Activated naive CD4-positive, alpha-beta T cell (primary cell): ENCODE results near the gene ROBO1.
"Not testable (repeated sequence)": the region's sequence is repeated elsewhere in the genome, so short reads cannot be mapped to it uniquely, and the experiment has no call there.

Experiments
- DNase-seq, 4 experiments: peaks; one replicate each; lab custom pipeline; 2025; lab: John Stamatoyannopoulos, UW

The ROBO1 gene

DNA sequence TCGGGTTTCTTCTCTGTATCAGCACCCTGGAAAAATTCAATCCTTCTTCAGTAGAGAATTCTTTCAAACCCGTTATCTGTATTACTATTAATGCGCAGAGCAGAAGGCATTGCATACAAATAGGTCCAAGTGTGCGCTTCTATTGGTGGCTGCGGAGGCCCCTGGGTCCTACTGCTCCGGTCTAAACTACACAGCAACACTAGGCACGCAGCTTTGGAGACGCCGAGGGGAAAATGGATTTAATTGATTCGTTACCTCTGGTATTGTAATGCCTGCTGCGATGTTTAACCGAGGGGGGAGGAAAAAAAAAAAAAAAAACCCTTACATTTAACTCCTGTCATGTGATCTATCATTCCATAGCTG lies at the start of gene ROBO1:
TSS of gene ROBO1 (minus strand) at position 94 of the 363 bp plus-strand sequence.
- DNase-seq: no peak

DNA sequence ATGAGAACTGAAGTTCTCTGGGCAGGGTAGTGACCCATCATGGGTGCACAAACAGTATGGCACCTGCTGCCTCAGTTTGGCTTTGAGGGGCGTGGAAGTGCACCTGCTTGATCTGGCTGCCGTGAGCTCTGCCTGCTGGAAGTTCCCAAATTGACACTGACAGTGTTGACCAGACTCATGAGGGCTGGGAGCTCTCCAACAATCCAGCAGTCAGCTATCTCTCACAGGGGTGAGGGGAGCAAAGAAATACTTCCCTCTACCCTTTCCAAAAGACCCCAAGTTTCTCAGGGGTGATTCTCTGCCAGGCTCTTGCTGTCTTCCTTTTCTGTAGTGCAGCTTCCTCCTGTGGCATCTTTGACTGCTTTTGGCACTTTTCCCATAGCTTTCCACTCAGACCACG lies 49.4 kb upstream of the ROBO1 start:
- no peak for DNase-seq

DNA sequence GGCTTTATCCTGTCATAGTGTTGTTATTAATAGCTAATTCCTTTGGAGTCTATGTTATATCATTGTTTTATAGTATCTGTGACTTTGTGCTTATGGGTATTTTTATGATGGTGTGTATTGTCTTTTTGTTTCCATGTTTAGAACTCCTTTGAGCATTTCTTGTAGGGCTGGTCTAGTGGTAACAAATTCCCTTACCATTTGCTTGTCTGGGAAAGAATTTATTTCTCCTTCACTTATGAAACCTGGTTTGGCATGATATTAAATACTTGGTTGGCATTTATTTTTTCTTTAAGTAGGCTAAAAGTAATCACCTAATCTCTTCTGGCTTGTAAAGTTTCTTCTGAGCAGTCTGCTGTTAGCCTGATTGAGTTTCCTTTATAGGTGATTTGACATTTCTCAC lies 47.7 kb upstream of the ROBO1 start:
- no peak for DNase-seq

DNA sequence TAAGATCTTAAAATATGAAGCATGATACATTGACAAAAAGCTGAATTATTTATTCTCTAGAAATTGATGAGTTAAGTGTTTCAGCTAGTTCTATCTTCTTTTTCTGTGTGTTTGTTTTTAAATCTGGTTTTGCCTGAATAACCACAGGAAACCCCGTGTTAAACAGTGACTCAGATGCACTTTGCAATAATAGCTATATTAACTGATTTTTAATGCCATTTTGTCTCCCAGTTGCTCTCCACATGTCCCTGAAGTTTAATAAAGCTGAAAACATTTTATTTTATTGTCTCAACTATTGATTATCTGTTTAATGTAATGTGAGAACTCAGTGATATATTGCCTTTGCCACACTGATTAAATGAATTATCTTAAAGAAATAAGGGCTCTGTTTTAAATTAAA lies 42.8 kb upstream of the ROBO1 start:
- no peak for DNase-seq

DNA sequence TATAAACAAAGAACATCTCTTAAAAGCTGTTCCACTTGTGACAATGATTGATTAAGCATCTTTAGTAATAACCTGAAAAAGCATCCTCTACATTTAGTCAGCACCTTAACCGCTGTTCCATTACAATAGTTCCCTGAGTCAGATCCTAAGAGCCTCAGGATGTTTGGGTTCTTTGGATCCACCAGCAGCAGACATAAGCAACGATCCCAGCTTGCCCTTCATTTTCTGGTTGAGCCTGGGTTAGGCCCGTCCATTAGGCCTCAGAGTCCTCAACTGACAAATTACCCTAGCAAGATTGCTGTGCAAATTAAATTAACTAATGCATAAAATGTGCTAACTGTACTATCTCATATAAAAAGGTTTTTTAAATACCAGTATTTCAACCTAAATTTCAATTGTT lies 42.3 kb upstream of the ROBO1 start:
- DNase-seq: no peak

DNA sequence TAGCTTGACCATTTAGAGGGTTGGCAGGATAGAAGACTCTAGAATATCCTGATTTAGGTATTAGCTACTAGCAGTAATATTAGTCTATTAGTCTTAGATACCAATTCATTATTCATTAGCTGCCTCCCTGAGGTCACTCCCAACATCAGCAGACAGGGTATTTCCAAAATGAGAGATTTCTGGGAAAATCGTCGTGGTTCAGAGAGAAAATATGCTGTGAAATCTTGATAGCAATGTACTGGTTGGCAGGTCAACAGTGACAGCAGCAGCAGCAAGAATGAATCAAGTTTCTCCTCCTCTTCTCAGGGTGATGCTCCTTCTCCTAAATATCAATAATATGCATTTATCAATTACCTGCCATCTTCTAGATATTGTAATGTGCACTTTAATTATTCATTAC lies 41.3 kb upstream of the ROBO1 start:
- DNase-seq: no peak

DNA sequence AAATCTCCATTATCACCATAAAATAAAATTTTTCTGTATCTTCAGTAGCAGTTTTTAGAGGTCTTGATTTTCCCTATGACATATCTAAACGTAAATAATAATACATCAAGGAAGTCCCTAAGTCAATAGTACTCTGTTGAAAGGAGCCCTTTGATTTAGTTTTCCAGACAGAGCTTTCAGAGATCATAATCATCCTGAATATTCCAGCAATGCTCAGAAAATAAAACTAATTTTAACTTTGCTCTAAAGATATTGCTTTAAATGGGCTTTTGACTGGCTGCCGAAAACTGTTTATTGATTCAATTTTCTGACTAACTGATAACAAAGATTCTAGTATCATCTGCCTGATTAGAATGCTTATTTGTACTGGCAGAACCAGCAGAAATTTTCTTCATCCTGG lies 40.7 kb upstream of the ROBO1 start:
- DNase-seq: no peak

DNA sequence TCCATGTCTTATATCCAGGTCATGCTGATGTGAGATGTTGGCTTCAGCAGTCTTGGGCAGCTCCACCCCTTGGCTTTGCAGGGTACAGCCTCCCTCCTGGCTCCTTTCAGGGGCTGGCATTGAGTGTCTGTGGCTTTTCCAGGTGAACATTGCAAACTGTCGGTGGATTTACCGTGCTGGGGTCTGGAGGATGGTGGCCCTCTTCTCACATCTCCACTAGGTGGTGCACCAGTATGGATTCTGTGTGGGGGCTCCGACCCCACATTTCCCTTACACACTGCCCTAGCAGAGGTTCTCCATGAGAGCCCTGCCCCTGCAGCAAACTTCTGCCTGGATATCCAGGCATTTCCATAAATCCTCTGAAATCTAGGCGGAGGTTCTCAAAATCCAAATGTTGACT lies 22.4 kb upstream of the ROBO1 start:
- not testable (repeated sequence) for DNase-seq

DNA sequence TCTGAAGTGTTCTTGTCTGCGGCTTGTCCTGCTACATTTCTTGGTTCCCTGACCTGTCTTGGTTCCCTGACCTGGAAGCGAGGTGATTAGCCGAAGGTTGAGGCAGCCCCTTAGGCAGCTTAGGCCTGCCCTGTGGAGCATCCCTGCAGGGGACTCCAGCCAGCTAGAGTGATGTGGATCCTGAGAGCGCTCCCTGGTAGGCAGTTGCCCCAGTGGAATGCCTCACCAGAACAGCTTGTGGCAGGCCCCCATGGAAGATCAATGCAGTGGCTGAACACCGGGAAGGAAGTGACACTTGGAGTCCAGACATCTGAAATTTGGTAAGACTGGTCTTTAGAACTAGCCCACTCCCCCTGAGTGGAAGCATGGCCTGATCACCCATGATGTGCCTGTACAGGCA lies 5.5 kb upstream of the ROBO1 start:
- DNase-seq: no peak

DNA sequence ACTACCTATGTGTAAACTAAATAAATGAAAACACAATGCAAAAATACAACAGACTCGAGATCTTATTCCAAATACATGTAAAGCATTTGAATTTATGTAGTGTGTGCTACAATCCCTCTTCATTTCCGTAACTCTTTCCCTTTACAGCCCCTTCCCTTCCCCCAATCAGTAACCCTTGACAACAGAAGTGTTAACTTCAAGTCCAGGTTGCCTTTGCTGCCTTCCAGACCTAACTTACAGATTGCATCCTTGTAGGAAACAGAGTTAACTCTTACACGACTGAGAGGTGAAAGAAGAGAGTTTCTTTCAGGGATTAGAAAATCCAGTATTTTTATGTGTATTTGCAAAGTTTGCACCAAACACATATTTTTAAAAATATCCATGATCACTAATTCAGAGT lies 1.4 kb upstream of the ROBO1 start:
- DNase-seq: no peak

DNA sequence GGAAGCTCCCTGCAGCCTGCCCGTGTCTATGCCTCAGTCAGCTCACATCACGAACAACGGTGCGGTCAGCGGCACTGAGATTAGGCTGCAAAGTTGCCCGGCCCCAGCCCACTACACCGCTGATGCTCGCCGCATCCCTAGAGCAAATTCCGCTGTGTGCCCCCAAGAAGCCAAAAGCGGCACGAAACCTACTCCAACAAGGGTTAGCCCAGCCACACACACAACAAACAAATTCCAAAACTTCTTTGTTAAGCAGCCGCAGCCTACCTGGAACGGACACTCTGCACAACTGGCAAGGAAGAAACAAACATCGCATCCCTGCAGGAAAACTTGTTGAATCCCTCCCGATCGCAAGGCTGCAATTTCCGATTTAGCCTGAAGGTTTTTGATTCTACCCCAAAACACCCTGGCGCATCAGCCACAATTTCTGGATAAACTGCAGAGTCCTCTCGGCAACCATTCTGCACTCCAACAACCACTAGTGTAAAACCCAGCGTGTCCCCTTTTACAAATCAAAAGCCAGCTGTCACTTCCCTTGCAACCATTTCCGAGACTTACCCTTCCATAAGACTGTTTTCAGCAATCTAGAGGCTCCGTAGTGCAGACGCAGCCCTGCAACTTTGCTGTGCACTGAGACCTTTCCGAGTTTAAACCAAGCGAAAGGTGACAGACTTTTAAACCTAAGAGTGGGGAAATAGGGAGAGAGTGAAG lies 449 bp downstream of the ROBO1 start:
- no peak for DNase-seq

DNA sequence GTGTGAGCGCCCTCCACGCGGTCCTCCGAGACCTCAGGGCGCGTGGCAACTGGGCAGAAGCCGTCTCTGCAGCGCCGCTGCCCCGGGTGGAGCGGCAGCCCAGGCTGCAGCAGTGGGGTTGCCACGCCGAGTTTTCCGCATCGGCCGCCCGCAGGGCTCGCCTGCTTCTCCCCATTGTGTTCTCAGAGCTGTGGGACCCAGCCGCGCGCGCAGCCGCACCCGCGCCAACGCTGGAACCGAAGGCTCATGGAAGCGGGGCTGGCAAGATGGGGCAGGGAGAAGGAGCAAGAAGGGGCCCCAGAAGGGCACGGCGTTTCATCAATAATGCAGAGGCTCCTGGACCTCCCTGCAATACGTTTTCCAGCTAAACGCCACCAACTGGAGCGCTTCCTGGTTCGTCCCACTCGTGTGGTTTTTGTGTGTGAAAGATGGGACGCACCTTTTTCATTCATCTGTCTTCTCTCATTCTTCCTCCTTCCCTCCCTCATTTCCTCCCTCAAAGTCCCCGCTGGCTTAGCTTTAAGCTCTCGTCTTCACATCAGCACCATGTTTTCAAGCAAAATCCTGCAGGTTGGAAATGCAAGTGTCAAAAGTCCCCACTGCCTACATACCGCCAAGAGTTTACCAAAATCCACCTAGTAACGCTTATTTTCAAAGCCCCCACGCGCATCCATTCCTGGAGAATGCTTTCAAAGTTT lies 1.2 kb downstream of the ROBO1 start:
- no peak for DNase-seq

DNA sequence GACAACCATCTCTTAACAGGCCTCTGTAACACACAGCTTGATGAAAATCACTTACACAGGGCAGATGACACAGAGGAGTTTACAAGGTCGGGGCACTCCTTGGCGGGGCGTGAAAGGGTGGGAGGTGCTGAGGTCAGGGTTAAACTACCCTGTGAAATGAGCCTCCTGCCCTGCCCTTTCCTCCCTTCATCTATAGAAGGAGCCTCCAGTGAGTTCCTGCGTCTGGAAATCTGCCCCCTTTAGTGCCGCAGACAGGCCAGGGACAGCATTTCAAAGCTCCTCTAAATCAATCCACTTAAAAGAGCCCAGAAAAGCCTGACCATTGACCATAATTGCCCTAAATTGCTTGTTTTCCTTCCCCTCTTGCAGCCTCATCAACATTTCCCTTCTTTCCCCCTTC lies 1.9 kb downstream of the ROBO1 start:
- no peak for DNase-seq

DNA sequence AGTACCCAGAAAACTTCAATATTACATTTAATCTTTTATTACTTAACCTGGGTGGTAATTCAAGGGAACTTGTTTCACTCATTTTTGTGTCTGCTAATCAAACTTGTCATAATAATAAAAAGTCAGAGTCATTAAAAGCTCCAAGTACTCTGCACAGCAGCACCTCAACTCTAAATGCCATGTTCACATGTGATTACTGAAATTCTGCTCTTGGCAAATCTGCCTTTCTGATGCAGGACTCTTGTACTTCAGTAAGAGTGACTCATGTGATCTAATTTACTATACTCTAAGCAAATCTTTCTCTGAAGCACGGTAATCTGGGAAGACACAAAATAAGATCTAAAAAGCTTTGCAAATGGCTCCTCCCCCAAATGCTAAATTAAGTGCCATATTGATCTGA lies 6.4 kb downstream of the ROBO1 start:
- no peak for DNase-seq

DNA sequence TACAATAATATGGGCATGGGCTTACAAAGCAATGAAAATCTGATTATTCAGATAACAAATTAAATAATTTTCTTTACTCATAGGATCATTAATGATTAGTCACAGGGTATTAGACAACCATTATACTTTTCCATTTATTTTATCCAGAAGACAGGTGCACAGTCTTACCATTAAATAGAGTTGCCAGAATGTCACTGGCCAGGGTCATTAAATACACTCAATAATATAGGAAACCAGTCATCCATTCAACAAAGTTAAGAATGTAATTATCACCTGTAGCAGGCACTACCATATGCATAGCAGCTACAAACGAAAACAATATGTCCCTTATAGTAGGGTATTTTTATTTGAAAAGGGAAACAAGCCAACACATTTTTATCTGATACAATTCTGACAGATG lies 16.1 kb downstream of the ROBO1 start:
- no peak for DNase-seq

DNA sequence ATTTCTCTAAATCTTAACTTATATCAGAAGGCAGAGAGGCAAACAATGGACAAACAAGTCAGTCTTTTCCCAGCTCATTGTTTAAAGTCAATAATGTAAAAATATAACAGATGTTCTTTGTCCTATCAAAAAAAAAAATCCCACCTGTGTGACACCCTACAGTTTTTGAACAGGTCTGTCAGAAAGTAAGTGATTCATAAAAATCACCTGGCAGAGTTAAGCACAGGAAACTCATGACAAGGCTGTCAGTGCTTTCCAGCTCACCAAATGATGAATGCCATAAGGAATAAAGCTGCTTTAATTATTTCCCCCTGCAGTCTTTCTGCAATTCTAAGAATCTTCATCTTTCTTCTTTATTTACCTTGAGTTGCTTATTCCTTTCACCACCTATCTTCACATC lies 30.3 kb downstream of the ROBO1 start:
- DNase-seq: no peak

DNA sequence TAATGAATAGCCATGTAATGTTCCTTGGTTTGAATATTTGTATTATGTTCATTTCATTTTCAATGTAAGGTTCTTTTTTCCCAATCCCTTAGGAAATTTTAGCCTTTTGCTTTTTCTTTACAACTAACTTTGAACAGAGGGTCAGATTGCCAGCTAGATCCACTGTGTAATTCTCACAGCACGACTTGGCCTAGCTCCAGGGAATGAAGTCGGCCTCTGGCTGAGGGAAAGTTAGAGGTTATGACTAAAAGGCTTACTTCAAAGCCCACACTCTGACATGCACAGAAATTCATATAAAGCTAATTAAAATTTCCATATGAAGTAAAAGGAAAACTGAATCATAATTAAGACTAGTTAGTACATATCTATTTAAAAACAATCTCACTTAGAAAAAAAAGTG lies 38.7 kb downstream of the ROBO1 start:
- no peak for DNase-seq

DNA sequence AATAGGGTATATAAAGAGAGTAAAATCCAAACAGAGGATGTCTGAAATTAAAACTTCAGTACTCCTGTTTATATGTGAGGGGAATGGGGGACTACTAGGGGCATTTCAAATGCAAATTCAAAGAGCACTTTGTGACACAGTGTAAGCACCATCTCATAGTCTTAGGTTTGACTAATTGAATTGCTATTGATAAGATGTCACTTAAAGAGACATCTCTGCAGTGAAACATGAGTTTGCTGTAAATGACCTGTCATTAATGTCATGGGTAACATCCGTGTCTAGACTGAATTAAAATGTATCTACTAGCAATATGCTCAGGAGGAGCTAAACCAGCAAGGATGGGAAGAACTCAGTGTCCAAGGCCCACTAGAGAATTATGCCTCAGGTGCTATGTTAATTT lies 41.0 kb downstream of the ROBO1 start:
- no peak for DNase-seq

DNA sequence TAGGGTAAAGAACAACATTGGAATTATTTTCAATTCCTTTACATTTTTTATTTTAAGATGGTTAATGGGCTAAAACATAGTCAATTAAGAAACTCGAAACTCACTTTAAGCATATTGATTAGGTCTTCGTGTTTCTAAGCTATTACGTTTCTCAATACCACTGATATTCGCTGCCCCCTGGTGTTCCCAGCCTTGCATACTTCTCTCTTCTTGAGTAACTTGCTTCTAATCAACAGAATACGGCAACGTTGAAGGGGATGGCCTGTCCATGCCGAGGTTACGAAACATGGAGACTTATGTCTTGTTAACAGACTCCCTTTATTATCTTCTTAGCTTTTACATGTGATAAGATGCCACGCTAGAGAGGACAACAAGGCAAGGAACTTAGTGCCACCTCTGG lies 43.6 kb downstream of the ROBO1 start:
- no peak for DNase-seq

DNA sequence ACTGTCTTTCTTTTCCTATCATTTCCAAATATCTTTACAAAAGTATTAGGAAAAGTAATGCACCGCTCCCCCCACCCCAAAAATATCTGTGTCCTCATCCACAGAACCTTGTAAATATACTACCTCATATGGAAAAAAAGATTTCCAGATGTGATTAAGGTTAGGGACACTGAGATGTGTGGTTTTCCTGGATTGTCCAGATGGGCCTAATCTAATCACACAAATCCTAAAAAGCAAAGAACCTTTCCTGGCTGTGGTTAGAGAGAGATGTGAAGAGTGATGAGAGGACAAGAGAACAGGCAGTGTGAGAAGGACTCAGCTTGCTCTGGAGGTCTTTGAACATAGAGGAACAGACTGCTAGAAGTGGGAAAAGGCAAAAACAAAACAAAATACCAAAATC lies 77.7 kb downstream of the ROBO1 start:
- no peak for DNase-seq

DNA sequence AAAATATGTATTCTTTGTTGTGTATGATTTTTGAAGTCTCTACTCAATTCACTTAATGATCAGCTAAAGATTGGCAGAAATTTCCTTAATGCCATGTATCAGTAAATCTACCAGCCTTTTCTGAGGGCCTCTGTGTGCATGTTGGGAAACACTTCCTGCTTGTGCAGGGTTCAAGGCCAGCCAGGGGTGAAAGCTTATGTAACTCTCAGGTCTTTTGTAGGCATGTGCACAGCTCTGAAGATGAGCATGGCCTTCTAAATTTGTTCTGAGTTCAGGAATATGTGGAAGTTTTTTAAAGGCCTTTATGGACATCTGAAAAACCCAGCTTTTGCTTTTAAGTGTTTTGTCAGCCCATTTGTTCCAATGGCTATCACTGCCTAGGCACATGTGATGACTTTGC lies 82.7 kb downstream of the ROBO1 start:
- no peak for DNase-seq

DNA sequence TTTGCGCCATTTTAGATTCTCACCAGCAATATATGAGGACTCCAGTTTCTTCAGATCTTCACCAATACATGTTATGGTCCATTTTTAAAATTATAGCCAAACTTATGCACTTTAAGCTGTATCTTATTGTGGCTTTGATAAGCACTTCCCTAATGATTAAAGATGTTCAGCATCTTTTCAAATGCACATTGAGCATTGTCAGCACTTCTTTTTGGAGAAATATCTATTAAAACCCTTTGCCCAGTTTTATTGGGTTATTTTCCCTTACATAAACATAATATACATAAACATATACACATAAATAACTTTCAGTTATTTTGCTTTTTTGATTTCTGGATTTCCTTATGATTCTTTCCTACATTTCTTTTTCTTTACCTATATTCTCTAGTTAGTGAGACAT lies 83.8 kb downstream of the ROBO1 start:
- DNase-seq: no peak

DNA sequence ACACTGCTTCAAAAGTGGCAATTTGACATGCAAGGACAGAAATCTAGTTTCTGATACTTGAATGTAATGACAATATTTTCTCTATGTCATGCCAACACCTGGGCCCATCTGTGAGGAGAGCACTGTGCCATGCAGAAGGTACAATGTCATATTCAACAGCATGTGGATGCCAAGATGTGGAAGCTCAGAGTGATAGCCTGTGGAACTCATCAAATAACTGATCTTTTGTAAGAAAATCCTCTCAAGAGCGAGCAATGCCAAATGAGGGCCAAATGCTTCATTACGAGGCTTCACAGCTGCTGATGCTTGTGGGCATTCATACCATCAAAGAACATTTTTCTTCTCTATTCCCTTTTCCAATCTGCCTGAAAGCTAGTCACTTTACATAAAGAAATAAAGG lies 95.1 kb downstream of the ROBO1 start:
- no peak for DNase-seq

DNA sequence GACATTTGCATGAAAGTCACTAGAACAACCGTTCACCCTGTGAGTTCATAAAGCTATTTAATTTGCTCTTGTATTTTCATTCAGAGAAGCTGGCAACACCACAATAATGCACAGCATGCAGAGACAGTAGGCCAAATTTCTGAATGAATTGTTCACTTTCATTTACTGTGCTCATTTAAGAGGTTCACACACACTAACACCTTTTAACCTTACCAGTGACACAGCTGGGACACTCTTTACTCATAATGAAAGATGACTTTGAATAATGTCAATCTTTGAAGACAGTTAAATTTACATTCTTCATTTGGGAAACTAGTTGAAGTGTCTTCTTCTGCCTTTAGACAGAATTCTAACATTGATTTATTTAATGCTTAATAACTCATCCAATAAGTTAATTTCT lies 95.7 kb downstream of the ROBO1 start:
- DNase-seq: no peak
